ENCODE data around the gene KLRC3. TPM values are rescaled to one million over a fixed set of nuclear protein-coding genes. Genes with fewer than 3 reads are reported as not detected.
"Not testable (repeated sequence)": the region's sequence is repeated elsewhere in the genome, so short reads cannot be mapped to it uniquely, and the experiment has no call there.

Gene KLRC3
- total RNA-seq, 1 donor from 2014 or later: not detected

DNA sequence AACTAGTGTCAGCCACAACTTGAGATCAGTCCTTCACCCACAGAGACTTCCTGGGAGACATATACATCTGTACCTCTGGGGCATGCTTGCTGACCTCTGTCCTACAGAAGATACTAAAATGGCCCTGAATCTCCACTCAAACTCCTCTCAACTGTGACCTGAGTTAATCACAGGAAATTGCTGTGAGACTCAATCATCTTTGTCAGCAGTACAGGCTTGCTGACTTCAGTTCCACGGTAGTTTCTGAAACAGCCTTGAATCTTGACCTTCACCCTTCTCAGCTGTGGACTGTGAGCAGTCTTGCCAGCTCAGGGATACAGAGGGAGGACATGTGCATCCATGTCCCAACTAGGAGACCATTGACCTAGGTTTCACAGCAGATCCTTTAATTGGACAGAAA, 34.1 kb upstream of the KLRC3 start:
- Histone ChIP-seq H3K4me3 (no peak overlapping the region), H3K36me3 (no peaks in the 10 kb centered on the region), H3K9me3 (peaks cover 0 to 10% of the 10 kb centered on the region in 2 donors), H3K27me3 (no peaks in the 10 kb centered on the region), H3K4me1 (no peaks in the 10 kb centered on the region), H3K27ac (no peak overlapping the region)
- DNase-seq (ENCODE audit: low spot score in 2 of 2): no peak
- TF ChIP-seq, protein P1, sequence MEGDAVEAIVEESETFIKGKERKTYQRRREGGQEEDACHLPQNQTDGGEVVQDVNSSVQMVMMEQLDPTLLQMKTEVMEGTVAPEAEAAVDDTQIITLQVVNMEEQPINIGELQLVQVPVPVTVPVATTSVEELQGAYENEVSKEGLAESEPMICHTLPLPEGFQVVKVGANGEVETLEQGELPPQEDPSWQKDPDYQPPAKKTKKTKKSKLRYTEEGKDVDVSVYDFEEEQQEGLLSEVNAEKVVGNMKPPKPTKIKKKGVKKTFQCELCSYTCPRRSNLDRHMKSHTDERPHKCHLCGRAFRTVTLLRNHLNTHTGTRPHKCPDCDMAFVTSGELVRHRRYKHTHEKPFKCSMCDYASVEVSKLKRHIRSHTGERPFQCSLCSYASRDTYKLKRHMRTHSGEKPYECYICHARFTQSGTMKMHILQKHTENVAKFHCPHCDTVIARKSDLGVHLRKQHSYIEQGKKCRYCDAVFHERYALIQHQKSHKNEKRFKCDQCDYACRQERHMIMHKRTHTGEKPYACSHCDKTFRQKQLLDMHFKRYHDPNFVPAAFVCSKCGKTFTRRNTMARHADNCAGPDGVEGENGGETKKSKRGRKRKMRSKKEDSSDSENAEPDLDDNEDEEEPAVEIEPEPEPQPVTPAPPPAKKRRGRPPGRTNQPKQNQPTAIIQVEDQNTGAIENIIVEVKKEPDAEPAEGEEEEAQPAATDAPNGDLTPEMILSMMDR (IDR thresholded peaks at IDR 0.05): no peak
- intact Hi-C loops (cut with DNase I): no loop called here

DNA sequence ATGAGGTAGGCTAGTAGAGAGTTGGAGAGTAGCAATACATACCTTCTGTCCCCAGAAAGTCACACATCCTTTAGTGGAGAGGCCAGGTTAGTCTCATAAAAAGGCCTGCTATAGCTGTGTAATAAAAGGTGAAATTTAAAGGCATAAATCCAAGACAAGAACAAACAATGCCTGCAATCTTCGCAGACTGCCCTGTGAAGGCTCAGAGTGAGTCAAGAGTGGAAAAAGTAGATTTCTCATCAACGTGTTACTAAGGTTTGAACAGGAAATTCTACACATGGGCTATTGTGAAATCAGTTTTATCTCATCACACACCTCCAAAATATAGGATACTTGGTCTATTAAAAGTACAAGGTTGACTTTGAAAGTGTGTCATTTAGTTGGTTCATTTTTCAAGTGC, 32.8 kb upstream of the KLRC3 start, which contains the start of gene KLRC1:
Gene KLRC1, minus strand, starts transcription at position 222 of the 400 bp plus-strand sequence. CDS start 2,221 bp downstream, outside the sequence.
- no peaks in the 10 kb centered on the region for H3K36me3 ChIP-seq
- no peaks in the 10 kb centered on the region for H3K4me1 ChIP-seq
- H3K9me3 ChIP-seq: peaks cover 0 to 10% of the 10 kb centered on the region in 2 donors
- no peak within 1 kb of the TSS for H3K4me3 ChIP-seq
- no peak for DNase-seq (ENCODE audit: low spot score in 2 of 2)
- intact Hi-C loops (cut with DNase I): no loop called here
- no peak within 1 kb of the TSS for H3K27ac ChIP-seq
- H3K27me3 ChIP-seq: no peaks in the 10 kb centered on the region
- TF ChIP-seq, protein P1 (IDR thresholded peaks at IDR 0.05): no peak

DNA sequence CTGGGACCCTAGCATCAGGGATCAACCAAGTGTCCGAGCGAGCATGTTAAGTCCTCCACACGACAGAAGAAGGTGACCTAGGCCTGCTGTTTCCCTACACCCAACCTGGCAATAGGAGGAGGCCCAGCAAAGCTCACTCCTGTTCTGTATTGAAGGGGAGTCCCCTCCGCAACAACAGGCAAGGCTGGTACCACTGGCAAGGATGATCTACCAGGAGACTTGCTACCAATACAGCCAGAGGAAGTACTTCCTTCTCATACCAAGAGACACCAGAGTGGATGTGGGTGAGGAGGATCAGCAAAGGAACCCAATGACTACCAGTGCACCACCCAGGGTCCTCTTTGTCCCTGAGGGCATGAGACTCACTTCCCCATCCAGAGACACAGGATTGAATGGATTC, 27.8 kb upstream of the KLRC3 start:
- H3K4me3 ChIP-seq: no peak overlapping the region
- TF ChIP-seq, protein P1 (IDR thresholded peaks at IDR 0.05): no peak
- H3K27me3 ChIP-seq: no peaks in the 10 kb centered on the region
- intact Hi-C loops (cut with DNase I): no loop called here
- H3K4me1 ChIP-seq: no peaks in the 10 kb centered on the region
- H3K27ac ChIP-seq: no peak overlapping the region
- no peak for DNase-seq (ENCODE audit: low spot score in 2 of 2)
- no peaks in the 10 kb centered on the region for H3K36me3 ChIP-seq
- no peaks in the 10 kb centered on the region for H3K9me3 ChIP-seq

DNA sequence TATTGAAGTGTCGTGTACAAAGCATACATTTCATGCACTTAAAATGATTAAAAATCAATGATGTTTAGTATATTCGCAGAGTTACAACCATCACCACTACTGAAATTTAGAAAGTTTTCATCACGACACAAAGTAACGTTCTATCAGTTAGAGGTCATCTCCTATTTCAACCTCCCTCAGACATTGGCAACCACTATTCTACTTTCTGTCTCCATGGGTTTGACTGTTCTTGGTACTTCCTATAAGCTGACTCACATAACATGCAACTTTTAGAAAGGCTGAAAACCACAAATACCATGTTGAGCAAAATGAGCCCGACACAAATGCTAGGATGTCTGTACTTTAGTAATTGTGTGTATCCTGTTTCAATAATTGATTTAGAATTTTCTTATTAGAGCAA, 25.7 kb upstream of the KLRC3 start:
- H3K4me3 ChIP-seq; H3K27me3 ChIP-seq; DNase-seq (ENCODE audit: low spot score in 2 of 2); H3K27ac ChIP-seq; H3K36me3 ChIP-seq; H3K4me1 ChIP-seq; H3K9me3 ChIP-seq; intact Hi-C loops (cut with DNase I): not testable (repeated sequence)

DNA sequence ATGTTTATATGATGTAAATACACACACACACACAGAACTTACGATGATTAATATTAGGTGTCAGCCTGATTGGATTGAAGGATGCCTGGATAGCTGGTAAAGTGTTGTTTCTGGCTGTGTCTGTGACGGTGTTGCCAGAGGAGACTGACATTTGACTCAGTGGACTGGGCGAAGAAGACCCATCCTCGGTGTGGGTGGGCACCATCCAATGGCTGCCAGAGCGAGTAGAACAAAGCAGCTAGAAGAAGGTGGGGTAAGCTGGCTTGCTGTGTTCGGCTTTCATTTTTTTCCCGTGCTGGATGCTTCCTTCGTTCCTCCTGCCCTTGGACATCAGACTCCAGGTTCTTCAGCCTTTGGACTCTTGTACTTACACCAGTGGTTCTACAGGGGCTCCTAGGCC, 20.7 kb upstream of the KLRC3 start:
- H3K9me3 ChIP-seq; H3K36me3 ChIP-seq; intact Hi-C loops (cut with DNase I); H3K27ac ChIP-seq; H3K27me3 ChIP-seq; DNase-seq (ENCODE audit: low spot score in 2 of 2); H3K4me1 ChIP-seq; H3K4me3 ChIP-seq: not testable (repeated sequence)

DNA sequence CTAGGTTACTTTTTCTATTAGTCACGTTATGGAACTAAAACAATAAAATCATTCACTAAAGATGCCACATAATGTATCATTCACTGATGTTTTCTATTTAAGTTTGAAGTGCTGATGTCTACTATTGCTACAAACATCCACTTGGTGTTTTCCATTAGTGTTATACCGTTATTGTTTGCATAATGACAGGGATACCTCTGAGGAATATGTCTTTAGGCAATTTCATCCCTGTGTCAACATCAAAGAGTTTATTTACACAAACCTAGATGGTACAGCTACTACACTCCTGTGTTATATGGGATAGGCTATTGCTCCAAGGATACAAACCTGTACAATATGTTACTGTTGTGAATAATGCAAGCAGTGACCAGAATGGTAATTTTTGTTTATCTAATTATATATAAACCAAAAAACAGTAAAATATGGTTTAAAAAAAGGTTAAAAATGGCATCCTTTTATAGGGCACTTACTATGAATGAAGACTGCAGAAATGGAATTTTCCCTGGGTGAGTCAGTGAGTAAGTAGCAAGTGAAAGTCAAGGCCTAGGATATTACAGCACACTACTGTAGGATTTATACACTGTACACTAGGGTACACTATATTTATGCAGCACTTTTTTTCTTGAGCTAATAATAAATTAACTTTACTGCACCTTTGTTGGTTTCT, 19.3 kb upstream of the KLRC3 start:
- H3K27me3 ChIP-seq; H3K9me3 ChIP-seq; H3K36me3 ChIP-seq; DNase-seq (ENCODE audit: low spot score in 2 of 2); intact Hi-C loops (cut with DNase I); H3K4me3 ChIP-seq; H3K4me1 ChIP-seq; H3K27ac ChIP-seq: not testable (repeated sequence)

DNA sequence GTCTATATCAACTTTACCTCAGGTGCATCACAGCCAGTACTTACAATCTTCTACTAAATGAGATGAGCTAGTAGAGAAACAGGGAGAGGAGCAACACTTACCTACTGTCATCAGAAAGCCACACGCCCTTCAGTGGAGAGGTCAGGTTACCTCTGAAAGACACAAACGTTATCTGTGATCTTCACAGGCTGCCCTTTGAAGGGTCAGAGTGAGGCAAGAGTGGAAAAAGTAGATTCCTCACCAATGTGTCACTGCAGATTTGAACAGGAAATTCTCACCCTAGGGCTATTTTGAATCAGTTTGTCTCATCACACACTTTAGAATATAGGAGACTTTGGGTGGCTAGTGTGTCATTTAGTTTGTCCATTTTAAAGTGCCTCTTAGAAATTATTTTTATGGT, 17.2 kb upstream of the KLRC3 start:
- H3K4me1 ChIP-seq; DNase-seq (ENCODE audit: low spot score in 2 of 2); H3K27ac ChIP-seq; H3K4me3 ChIP-seq; intact Hi-C loops (cut with DNase I); H3K36me3 ChIP-seq; H3K9me3 ChIP-seq; H3K27me3 ChIP-seq: not testable (repeated sequence)

DNA sequence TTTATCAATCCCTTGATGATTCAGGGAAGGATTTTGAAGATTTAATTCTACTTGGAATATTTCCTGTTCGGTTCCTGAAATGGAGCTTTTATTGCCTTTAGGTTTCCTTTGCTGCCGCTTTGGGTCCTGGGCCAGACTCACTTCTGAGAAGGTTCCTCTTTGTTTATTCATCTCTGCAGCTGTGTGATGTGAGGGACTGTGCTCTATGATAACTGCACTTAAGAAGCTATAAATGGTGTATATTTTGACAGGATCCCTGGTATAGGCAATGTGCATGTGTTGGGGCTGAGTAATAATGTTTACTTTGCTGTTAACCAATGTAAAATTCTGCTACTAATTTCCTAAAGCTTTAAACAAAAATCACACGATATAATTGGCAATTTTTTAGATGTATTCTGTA, 15.4 kb upstream of the KLRC3 start, which contains the start of gene KLRC2:
Gene KLRC2, minus strand, starts transcription at position 195 of the 400 bp plus-strand sequence. Its CDS starts 24 bp downstream, at position 171.
- intact Hi-C loops (cut with DNase I); H3K27me3 ChIP-seq; H3K27ac ChIP-seq; H3K36me3 ChIP-seq; DNase-seq (ENCODE audit: low spot score in 2 of 2); H3K4me3 ChIP-seq; H3K9me3 ChIP-seq; H3K4me1 ChIP-seq: not testable (repeated sequence)

DNA sequence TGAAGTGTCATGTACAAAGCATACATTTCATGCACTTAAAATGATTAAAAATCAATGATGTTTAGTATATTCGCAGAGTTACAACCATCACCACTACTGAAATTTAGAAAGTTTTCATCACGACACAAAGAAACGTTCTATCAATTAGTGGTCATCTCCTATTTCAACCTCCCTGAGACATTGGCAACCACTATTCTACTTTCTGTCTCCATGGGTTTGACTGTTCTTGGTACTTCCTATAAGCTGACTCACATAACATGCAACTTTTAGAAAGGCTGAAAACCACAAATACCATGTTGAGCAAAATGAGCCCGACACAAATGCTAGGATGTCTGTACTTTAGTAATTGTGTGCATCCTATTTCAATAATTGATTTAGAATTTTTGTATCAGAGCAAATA, 10.2 kb upstream of the KLRC3 start:
- intact Hi-C loops (cut with DNase I); H3K27ac ChIP-seq; H3K27me3 ChIP-seq; DNase-seq (ENCODE audit: low spot score in 2 of 2); H3K36me3 ChIP-seq; H3K4me1 ChIP-seq; H3K9me3 ChIP-seq; H3K4me3 ChIP-seq: not testable (repeated sequence)

DNA sequence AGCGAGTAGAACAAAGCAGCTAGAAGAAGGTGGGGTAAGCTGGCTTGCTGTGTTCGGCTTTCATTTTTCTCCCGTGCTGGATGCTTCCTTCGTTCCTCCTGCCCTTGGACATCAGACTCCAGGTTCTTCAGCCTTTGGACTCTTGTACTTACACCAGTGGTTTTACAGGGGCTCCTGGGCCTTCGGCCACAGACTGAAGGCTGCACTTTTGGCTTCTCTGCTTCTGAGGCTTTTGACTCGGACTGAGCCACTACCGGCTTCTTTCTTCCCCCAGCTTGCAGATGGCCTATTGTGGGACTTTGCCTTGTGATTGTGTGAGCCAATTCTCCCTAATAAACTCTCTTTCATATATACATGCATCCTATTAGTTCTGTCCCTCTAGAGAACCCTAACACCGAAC, 5.5 kb upstream of the KLRC3 start:
- H3K27ac ChIP-seq; DNase-seq (ENCODE audit: low spot score in 2 of 2); H3K4me3 ChIP-seq; H3K27me3 ChIP-seq; H3K9me3 ChIP-seq; H3K36me3 ChIP-seq; H3K4me1 ChIP-seq; intact Hi-C loops (cut with DNase I): not testable (repeated sequence)

DNA sequence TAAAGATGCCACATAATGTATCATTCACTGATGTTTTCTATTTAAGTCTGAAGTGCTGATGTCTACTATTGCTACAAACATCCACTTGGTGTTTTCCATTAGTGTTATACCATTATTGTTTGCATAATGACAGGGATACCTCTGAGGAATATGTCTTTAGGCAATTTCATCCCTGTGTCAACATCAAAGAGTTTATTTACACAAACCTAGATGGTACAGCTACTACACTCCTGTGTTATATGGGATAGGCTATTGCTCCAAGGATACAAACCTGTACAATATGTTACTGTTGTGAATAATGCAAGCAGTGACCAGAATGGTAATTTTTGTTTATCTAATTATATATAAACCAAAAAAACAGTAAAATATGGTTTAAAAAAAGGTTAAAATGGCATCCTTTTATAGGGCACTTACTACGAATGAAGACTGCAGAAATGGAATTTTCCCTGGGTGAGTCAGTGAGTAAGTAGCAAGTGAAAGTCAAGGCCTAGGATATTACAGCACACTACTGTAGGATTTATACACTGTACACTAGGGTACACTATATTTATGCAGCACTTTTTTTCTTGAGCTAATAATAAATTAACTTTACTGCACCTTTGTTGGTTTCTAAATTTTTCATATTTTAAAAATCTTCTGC, 4.0 kb upstream of the KLRC3 start:
- H3K4me1 ChIP-seq; intact Hi-C loops (cut with DNase I); H3K27me3 ChIP-seq; H3K36me3 ChIP-seq; H3K27ac ChIP-seq; H3K9me3 ChIP-seq; H3K4me3 ChIP-seq; DNase-seq (ENCODE audit: low spot score in 2 of 2): not testable (repeated sequence)

All from ascending aorta (tissue), 2 donors.